T-helper 2 cell treated with Interferon-gamma antibody and Interleukin-4, amounts not matched to agents 5 μg/mL and 100 μg/mL, for 36 hours (primary cell): ENCODE data around the gene OSGIN1.

ENCODE experiments used
- DNase-seq: peaks from one replicate; pipeline ENCODE4 v3.0.0; 2021; ENCODE audit warnings: low spot score
- H3K27ac Mint-ChIP-seq: one replicate; pipeline ENCODE4 v1.8.0; 2021; ENCODE audit warnings: mild to moderate bottlenecking, mixed read lengths
- H3K27me3 Mint-ChIP-seq: one replicate; pipeline ENCODE4 v1.8.0; 2021; ENCODE audit warnings: low read depth, mixed read lengths
- H3K36me3 Mint-ChIP-seq: one replicate; pipeline ENCODE4 v1.8.0; 2021; ENCODE audit warnings: low read depth, mixed read lengths
- H3K4me1 Mint-ChIP-seq: one replicate; pipeline ENCODE4 v1.8.0; 2021; ENCODE audit warnings: low read depth, mixed read lengths
- H3K4me3 Mint-ChIP-seq: one replicate; pipeline ENCODE4 v1.8.0; 2022; ENCODE audit warnings: mild to moderate bottlenecking, moderate library complexity, mixed read lengths
- H3K9me3 Mint-ChIP-seq: one replicate; pipeline ENCODE4 v1.8.0; 2021; ENCODE audit warnings: mixed read lengths

Gene OSGIN1

GRCh38 chr16:83952940-83953795 is at the start of gene OSGIN1:
OSGIN1 (plus strand) TSS chr16:83953240; CDS start chr16:83957672, 4,432 bp downstream.
- Mint-ChIP-seq H3K27ac (peak within 1 kb of the TSS; percentile 67), H3K4me1 (peaks cover 15% of the 10 kb centered on the region), H3K27me3 (peaks cover 10% of the 10 kb centered on the region), H3K4me3 (peak within 1 kb of the TSS; percentile 83), H3K36me3 (no peaks in the 10 kb centered on the region), H3K9me3 (no peaks in the 10 kb centered on the region)
- DNase-seq: peak; percentile 82

GRCh38 chr16:83903751-83904150 is 49.3 kb upstream of the OSGIN1 start:
- Mint-ChIP-seq H3K36me3 (peaks cover 10% of the 10 kb centered on the region), H3K27ac (no peak overlapping the region), H3K9me3 (no peaks in the 10 kb centered on the region), H3K4me1 (peaks cover 13% of the 10 kb centered on the region), H3K27me3 (no peaks in the 10 kb centered on the region), H3K4me3 (no peak overlapping the region)
- DNase-seq: no peak

GRCh38 chr16:83906683-83907082 is 46.4 kb upstream of the OSGIN1 start:
- no peak overlapping the region for H3K4me3 Mint-ChIP-seq
- H3K36me3 Mint-ChIP-seq: peaks cover 11% of the 10 kb centered on the region
- no peak overlapping the region for H3K27ac Mint-ChIP-seq
- no peak for DNase-seq
- peaks cover 4% of the 10 kb centered on the region for H3K4me1 Mint-ChIP-seq
- no peaks in the 10 kb centered on the region for H3K9me3 Mint-ChIP-seq
- H3K27me3 Mint-ChIP-seq: no peaks in the 10 kb centered on the region

GRCh38 chr16:83907111-83907510 is 45.9 kb upstream of the OSGIN1 start:
- peaks cover 13% of the 10 kb centered on the region for H3K36me3 Mint-ChIP-seq
- no peak overlapping the region for H3K27ac Mint-ChIP-seq
- H3K27me3 Mint-ChIP-seq: no peaks in the 10 kb centered on the region
- H3K4me3 Mint-ChIP-seq: no peak overlapping the region
- H3K4me1 Mint-ChIP-seq: peaks cover 2% of the 10 kb centered on the region
- DNase-seq: no peak
- no peaks in the 10 kb centered on the region for H3K9me3 Mint-ChIP-seq

GRCh38 chr16:83907631-83908250 is 45.3 kb upstream of the OSGIN1 start:
- H3K36me3 Mint-ChIP-seq: peaks cover 15% of the 10 kb centered on the region
- H3K27me3 Mint-ChIP-seq: no peaks in the 10 kb centered on the region
- no peak overlapping the region for H3K4me3 Mint-ChIP-seq

GRCh38 chr16:83908798-83909197 is 44.2 kb upstream of the OSGIN1 start:
- no peak overlapping the region for H3K4me3 Mint-ChIP-seq
- no peaks in the 10 kb centered on the region for H3K27me3 Mint-ChIP-seq

More at GRCh38 chr16:83907631-83908250, 45.3 kb upstream of the OSGIN1 start:
- DNase-seq: no peak
- H3K27ac Mint-ChIP-seq: no peak overlapping the region
- H3K4me1 Mint-ChIP-seq: peaks cover 2% of the 10 kb centered on the region
- no peaks in the 10 kb centered on the region for H3K9me3 Mint-ChIP-seq

GRCh38 chr16:83911290-83911689 is 41.8 kb upstream of the OSGIN1 start:
- H3K4me3 Mint-ChIP-seq: no peak overlapping the region
- H3K27ac Mint-ChIP-seq: no peak overlapping the region
- H3K4me1 Mint-ChIP-seq: no peaks in the 10 kb centered on the region
- DNase-seq: no peak
- H3K9me3 Mint-ChIP-seq: peaks cover 4% of the 10 kb centered on the region
- H3K36me3 Mint-ChIP-seq: peaks cover 31% of the 10 kb centered on the region
- no peaks in the 10 kb centered on the region for H3K27me3 Mint-ChIP-seq

More at GRCh38 chr16:83908798-83909197, 44.2 kb upstream of the OSGIN1 start:
- H3K9me3 Mint-ChIP-seq: no peaks in the 10 kb centered on the region
- DNase-seq: no peak
- H3K36me3 Mint-ChIP-seq: peaks cover 19% of the 10 kb centered on the region
- no peak overlapping the region for H3K27ac Mint-ChIP-seq
- no peaks in the 10 kb centered on the region for H3K4me1 Mint-ChIP-seq

- Mint-ChIP-seq H3K36me3 (peaks cover 40% of the 10 kb centered on the region), H3K4me1 (no peaks in the 10 kb centered on the region), H3K27ac (no peak overlapping the region), H3K4me3 (no peak overlapping the region), H3K9me3 (peaks cover 5% of the 10 kb centered on the region), H3K27me3 (no peaks in the 10 kb centered on the region)
- no peak for DNase-seq
Observed at GRCh38 chr16:83912519-83913244, 40.4 kb upstream of the OSGIN1 start.

- Mint-ChIP-seq H3K27me3 (no peaks in the 10 kb centered on the region), H3K4me1 (no peaks in the 10 kb centered on the region), H3K4me3 (no peak overlapping the region), H3K9me3 (peaks cover 5% of the 10 kb centered on the region), H3K27ac (no peak overlapping the region), H3K36me3 (peaks cover 45% of the 10 kb centered on the region)
- no peak for DNase-seq
Observed at GRCh38 chr16:83913245-83913633, 39.8 kb upstream of the OSGIN1 start.

GRCh38 chr16:83914091-83914710 is 38.8 kb upstream of the OSGIN1 start:
- Mint-ChIP-seq H3K9me3 (peaks cover 5% of the 10 kb centered on the region), H3K4me1 (no peaks in the 10 kb centered on the region), H3K27me3 (no peaks in the 10 kb centered on the region), H3K27ac (no peak overlapping the region), H3K36me3 (peaks cover 49% of the 10 kb centered on the region), H3K4me3 (no peak overlapping the region)
- DNase-seq: no peak

GRCh38 chr16:83915081-83915480 is 38.0 kb upstream of the OSGIN1 start:
- H3K36me3 Mint-ChIP-seq: peaks cover 52% of the 10 kb centered on the region
- H3K4me1 Mint-ChIP-seq: no peaks in the 10 kb centered on the region
- H3K27me3 Mint-ChIP-seq: no peaks in the 10 kb centered on the region
- H3K9me3 Mint-ChIP-seq: peaks cover 5% of the 10 kb centered on the region
- no peak for DNase-seq
- no peak overlapping the region for H3K27ac Mint-ChIP-seq
- no peak overlapping the region for H3K4me3 Mint-ChIP-seq

GRCh38 chr16:83915491-83915890 is 37.5 kb upstream of the OSGIN1 start:
- no peak overlapping the region for H3K27ac Mint-ChIP-seq
- DNase-seq: no peak
- H3K4me1 Mint-ChIP-seq: no peaks in the 10 kb centered on the region
- no peak overlapping the region for H3K4me3 Mint-ChIP-seq
- peaks cover 54% of the 10 kb centered on the region for H3K36me3 Mint-ChIP-seq
- peaks cover 5% of the 10 kb centered on the region for H3K9me3 Mint-ChIP-seq
- H3K27me3 Mint-ChIP-seq: no peaks in the 10 kb centered on the region

GRCh38 chr16:83917152-83918120 is 35.6 kb upstream of the OSGIN1 start:
- H3K27ac Mint-ChIP-seq: no peak overlapping the region
- peaks cover 5% of the 10 kb centered on the region for H3K9me3 Mint-ChIP-seq
- peaks cover 52% of the 10 kb centered on the region for H3K36me3 Mint-ChIP-seq

More at GRCh38 chr16:83917152-83918120, 35.6 kb upstream of the OSGIN1 start:
- Mint-ChIP-seq H3K27me3 (no peaks in the 10 kb centered on the region), H3K4me3 (no peak overlapping the region), H3K4me1 (no peaks in the 10 kb centered on the region)
- DNase-seq: no peak
